Osteoblast (primary cell): ENCODE measurements around the gene AFF3. TPM values are rescaled to one million over a fixed set of nuclear protein-coding genes. Genes with fewer than 3 reads are reported as not detected.
"Not testable (repeated sequence)": the region's sequence is repeated elsewhere in the genome, so short reads cannot be mapped to it uniquely, and the experiment has no call there.

Experiments used
- DNase-seq: peaks from one replicate; pipeline ENCODE4 v3.0.0; 2011; ENCODE audit warnings: low spot score, mixed read lengths; ENCODE audit not compliant: insufficient read length; ENCODE audit errors: missing footprints
- H2AFZ ChIP-seq: 2 replicates; pipeline ENCODE4 v1.6.0; 2011; ENCODE audit warnings: mild to moderate bottlenecking, low read length
- H3K27ac ChIP-seq: 2 replicates; pipeline ENCODE4 v1.5.1; 2011; ENCODE audit warnings: mild to moderate bottlenecking, low read depth, low read length, moderate library complexity
- H3K27me3 ChIP-seq: 2 replicates; pipeline ENCODE4 v1.6.0; 2012; ENCODE audit warnings: mild to moderate bottlenecking, control low read depth, inconsistent platforms, low read length, moderate library complexity; ENCODE audit not compliant: insufficient read depth
- H3K36me3 ChIP-seq: 2 replicates; pipeline ENCODE4 v1.5.1; 2011; ENCODE audit warnings: mild to moderate bottlenecking, low read length, control low read depth, moderate library complexity; ENCODE audit not compliant: insufficient read depth
- H3K4me1 ChIP-seq: 2 replicates; pipeline ENCODE4 v1.5.1; 2011; ENCODE audit warnings: mild to moderate bottlenecking, low read length, control low read depth, moderate library complexity; ENCODE audit not compliant: insufficient read depth
- H3K4me2 ChIP-seq: 2 replicates; pipeline ENCODE4 v1.6.0; 2011; ENCODE audit warnings: mild to moderate bottlenecking, low read length; ENCODE audit not compliant: insufficient read depth
- H3K4me3 ChIP-seq: fragments of 200-600 bp; sonication (generic); 3 replicates; pipeline ENCODE4 v1.5.1; 2012; ENCODE audit warnings: mild to moderate bottlenecking, low read length, inconsistent platforms; ENCODE audit not compliant: insufficient read depth
- H3K79me2 ChIP-seq: 2 replicates; pipeline ENCODE4 v1.6.0; 2012; ENCODE audit warnings: mild to moderate bottlenecking, low read length, control low read depth, inconsistent platforms; ENCODE audit not compliant: insufficient read depth
- H3K9me3 ChIP-seq: 2 replicates; pipeline ENCODE4 v1.5.1; 2011; ENCODE audit warnings: low read depth, low read length, control low read depth
- H4K20me1 ChIP-seq: 2 replicates; pipeline ENCODE4 v1.6.0; 2012; ENCODE audit warnings: mild to moderate bottlenecking, low read length, control low read depth; ENCODE audit not compliant: insufficient read depth
- total RNA-seq: library from RNA; depleted of rRNA; stranded (reverse); fragments of >200 nt; gene quantifications from 2 replicates; pipeline ENCODE4 v1.2.3, GENCODE V29; 2012
- TF ChIP-seq, protein P1 (sequence below): IDR thresholded peaks from 2 replicates; pipeline ENCODE4 v1.5.1; 2011; ENCODE audit warnings: mild to moderate bottlenecking, low read depth, low read length, moderate library complexity; ENCODE audit errors: extremely low read depth

The AFF3 gene
- total RNA-seq, 1 donor, result 4.3 TPM

DNA sequence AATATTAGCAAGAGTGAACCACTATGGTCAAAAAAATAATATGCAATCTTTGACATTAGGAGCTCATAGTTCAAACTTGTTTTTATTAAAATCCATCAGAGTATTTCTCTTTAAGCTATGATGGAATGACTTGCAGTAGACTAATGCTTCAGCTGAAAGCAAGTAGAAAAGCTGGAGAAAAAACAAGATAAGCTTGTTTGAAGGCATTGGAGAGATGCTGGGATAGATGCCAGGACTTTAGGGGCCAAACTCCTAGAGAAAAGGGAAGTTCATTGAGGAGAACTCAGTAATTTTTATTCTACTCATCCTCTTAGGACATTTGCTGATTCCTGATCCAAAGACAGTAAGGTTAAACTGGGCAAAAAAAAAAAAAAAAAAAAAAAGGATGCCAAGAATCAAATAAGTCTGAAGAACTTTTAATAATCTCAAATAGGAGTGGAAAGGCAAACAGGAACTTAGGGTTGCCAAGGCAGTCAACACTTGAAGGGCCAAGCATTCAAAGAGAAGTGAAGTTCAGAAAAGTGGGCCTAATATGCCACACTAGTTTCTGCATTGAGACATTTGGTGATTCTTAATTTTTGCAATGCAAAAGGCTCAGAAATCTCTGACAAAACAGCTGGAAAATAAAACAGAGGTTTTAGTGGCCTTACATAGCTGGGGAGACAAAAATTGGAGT, 19.7 kb upstream of the AFF3 start:
- Histone ChIP-seq H3K79me2 (no peaks in the 10 kb centered on the region), H3K4me2 (no peak overlapping the region), H4K20me1 (no peaks in the 10 kb centered on the region), H3K4me1 (no peaks in the 10 kb centered on the region), H3K27ac (no peak overlapping the region), H3K36me3 (no peaks in the 10 kb centered on the region), H2AFZ (no peak overlapping the region), H3K27me3 (peaks cover 3% of the 10 kb centered on the region), H3K4me3 (no peak overlapping the region), H3K9me3 (no peaks in the 10 kb centered on the region)
- TF ChIP-seq, protein P1, sequence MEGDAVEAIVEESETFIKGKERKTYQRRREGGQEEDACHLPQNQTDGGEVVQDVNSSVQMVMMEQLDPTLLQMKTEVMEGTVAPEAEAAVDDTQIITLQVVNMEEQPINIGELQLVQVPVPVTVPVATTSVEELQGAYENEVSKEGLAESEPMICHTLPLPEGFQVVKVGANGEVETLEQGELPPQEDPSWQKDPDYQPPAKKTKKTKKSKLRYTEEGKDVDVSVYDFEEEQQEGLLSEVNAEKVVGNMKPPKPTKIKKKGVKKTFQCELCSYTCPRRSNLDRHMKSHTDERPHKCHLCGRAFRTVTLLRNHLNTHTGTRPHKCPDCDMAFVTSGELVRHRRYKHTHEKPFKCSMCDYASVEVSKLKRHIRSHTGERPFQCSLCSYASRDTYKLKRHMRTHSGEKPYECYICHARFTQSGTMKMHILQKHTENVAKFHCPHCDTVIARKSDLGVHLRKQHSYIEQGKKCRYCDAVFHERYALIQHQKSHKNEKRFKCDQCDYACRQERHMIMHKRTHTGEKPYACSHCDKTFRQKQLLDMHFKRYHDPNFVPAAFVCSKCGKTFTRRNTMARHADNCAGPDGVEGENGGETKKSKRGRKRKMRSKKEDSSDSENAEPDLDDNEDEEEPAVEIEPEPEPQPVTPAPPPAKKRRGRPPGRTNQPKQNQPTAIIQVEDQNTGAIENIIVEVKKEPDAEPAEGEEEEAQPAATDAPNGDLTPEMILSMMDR, result no peak
- DNase-seq, result no peak

DNA sequence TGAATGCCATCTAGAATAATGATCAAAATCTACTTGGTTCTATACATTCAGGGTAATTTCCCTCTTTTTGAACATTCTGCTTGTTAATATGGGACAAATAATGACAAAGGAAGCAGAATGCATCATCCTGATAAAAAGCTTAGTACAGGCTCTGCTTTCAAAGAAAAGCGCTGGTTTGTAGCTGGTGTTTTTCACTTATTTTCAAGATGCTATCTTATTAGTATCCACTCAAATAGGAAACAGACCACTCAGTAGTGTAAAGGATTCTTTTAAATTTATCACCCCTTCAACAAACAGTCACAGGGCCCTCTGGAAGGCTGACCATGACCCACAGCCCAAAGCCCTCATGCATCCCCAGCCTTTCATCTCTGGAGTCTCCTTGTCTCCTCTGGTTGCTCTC, 18.0 kb upstream of the AFF3 start:
- Histone ChIP-seq H3K4me1 (no peaks in the 10 kb centered on the region), H3K36me3 (no peaks in the 10 kb centered on the region), H3K79me2 (no peaks in the 10 kb centered on the region), H3K9me3 (no peaks in the 10 kb centered on the region), H4K20me1 (no peaks in the 10 kb centered on the region), H3K4me2 (no peak overlapping the region), H2AFZ (no peak overlapping the region), H3K27me3 (peaks cover 3% of the 10 kb centered on the region), H3K27ac (no peak overlapping the region), H3K4me3 (no peak overlapping the region)
- TF ChIP-seq, protein P1, result no peak
- DNase-seq, result no peak

DNA sequence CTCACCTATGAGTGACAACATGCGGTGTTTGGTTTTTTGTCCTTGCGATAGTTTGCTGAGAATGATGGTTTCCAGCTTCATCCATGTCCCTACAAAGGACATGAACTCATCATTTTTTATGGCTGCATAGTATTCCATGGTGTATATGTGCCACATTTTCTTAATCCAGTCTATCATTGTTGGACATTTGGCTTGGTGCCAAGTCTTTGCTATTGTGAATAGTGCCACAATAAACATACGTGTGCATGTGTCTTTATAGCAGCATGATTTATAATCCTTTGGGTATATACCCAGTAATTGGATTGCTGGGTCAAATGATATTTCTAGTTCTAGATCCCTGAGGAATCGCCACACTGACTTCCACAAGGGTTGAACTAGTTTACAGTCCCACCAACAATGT, 9.4 kb upstream of the AFF3 start:
- not testable (repeated sequence) for H3K4me3 ChIP-seq, H2AFZ ChIP-seq, H3K4me2 ChIP-seq, DNase-seq, H3K9me3 ChIP-seq, H4K20me1 ChIP-seq, H3K4me1 ChIP-seq, H3K27me3 ChIP-seq, H3K79me2 ChIP-seq, H3K27ac ChIP-seq, H3K36me3 ChIP-seq

DNA sequence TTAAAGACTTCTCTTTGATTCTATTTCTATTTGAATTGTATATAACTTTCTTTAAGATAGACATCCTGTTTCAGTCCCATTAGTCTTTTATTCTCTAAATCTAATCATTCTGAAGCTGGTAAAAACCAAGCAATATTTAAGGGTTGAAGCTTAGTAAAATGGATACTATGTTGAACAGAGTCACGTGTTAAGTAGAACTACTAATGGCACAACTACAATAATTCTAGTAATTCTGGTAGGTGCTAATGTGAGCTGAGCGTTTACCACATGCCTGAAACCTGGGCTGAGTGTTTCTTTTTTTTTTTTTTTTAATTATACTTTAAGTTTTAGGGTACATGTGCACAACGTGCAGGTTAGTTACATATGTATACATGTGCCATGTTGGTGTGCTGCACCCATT, 8.9 kb upstream of the AFF3 start:
- Histone ChIP-seq H3K27ac (no peak overlapping the region), H3K4me1 (no peaks in the 10 kb centered on the region), H3K79me2 (no peaks in the 10 kb centered on the region), H3K36me3 (no peaks in the 10 kb centered on the region), H4K20me1 (no peaks in the 10 kb centered on the region), H3K27me3 (no peaks in the 10 kb centered on the region), H2AFZ (no peak overlapping the region), H3K4me3 (no peak overlapping the region), H3K4me2 (no peak overlapping the region), H3K9me3 (no peaks in the 10 kb centered on the region)
- DNase-seq, result no peak
- TF ChIP-seq, protein P1, result no peak
